ENCODE data around the gene DHPS.

DNA sequence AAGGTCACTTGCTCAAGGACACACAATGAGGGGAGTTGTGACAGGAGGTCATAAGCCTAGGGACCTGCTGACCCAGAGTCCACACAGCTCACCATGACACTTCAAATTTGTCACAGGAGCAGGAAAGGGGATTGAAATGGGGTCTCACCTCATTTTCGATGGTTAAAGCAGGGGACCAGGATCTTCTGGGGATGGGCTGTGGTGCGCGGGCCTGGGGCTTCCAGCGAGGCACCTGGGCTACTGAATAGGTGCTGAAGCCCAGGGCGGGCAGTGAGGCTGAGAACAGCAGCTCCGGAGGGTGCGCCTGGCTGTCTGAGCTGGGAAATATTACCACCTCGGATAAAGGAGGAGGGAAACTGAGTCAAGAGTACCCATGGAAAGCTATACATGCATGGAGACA lies 26.1 kb downstream of the DHPS start:
- TF ChIP-seq EP300 (IDR thresholded peaks at IDR 0.05): no peak
- TF ChIP-seq, protein P1, sequence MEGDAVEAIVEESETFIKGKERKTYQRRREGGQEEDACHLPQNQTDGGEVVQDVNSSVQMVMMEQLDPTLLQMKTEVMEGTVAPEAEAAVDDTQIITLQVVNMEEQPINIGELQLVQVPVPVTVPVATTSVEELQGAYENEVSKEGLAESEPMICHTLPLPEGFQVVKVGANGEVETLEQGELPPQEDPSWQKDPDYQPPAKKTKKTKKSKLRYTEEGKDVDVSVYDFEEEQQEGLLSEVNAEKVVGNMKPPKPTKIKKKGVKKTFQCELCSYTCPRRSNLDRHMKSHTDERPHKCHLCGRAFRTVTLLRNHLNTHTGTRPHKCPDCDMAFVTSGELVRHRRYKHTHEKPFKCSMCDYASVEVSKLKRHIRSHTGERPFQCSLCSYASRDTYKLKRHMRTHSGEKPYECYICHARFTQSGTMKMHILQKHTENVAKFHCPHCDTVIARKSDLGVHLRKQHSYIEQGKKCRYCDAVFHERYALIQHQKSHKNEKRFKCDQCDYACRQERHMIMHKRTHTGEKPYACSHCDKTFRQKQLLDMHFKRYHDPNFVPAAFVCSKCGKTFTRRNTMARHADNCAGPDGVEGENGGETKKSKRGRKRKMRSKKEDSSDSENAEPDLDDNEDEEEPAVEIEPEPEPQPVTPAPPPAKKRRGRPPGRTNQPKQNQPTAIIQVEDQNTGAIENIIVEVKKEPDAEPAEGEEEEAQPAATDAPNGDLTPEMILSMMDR (IDR thresholded peaks at IDR 0.05): no peak

All from gastroesophageal sphincter (tissue), 3 donors.